ENCODE measurements around the gene PFKFB2.

PFKFB2 gene

DNA sequence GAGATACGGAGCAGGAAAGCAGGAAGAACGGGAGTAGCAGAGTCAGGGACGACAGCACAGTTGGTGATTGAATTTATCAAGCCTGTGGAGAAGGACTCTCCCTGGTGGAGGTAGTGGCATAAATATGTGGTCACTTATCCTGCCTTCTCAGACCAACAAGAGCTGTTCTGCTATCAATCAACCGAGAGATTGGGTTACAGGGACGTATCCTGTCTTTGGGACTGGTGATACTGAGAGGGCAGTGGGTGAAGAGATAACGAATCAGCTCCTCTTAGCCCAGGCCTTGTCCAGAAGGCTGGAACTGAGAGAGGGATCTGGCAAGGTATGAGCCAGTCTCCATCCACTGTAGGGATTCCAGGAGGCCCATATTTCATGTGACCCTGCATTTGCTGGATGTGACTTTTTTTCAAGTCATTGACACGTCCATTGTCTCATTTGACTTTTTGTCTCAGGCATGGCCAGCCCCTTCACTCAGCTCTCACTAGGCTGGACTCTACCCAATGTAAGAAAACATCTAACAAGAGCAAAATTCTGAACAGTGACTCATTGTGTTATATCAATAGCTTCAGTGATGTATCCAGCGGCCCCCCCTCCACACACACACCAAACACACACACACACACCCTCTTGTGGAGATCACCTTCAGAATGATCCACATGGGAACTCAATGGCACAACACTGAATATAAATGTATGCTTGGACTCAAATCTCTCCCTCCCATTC lies 31.8 kb upstream of the PFKFB2 start:
- DNase-seq: peak in 14 of 42 donors; percentile 5 to 59 (median 27)
- intact Hi-C loops (cut with DNase I): no loop called here

DNA sequence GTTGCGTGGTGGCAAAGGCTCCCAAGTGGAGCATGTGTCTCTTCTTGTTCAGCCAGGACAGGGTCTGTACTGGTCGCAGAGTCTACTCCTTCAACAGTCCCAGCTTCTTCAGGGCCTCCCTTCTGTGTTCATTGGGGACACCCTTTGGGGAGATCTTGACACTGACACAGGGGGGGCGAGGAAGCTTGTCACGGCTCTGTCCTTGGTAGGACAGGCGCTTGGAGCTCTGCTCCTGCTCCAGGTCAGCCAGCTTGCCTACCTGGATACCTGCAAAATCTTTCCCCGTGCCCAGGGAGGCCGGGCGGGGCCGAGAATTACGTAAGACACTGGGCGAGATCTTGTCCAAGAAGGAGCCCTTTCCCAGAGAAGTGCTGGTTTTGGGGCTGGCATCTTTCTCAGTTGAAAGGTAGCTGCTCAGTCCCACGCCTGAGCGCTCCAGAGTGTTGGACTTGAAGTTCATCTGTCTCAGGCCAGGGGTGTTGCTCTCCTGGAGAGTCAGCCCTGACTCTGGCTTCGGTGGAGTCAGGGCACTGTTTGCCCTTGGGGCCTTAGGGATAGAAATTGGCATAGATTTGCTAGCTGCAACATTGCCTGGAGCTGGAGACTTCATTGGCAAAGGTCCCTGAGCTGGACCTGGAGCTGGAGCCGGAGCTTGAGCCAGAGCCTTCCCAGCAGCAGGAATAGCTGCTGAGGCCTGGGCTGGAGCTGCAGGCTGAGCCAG lies 31.0 kb upstream of the PFKFB2 start:
- intact Hi-C loops (cut with DNase I): no loop called here

DNA sequence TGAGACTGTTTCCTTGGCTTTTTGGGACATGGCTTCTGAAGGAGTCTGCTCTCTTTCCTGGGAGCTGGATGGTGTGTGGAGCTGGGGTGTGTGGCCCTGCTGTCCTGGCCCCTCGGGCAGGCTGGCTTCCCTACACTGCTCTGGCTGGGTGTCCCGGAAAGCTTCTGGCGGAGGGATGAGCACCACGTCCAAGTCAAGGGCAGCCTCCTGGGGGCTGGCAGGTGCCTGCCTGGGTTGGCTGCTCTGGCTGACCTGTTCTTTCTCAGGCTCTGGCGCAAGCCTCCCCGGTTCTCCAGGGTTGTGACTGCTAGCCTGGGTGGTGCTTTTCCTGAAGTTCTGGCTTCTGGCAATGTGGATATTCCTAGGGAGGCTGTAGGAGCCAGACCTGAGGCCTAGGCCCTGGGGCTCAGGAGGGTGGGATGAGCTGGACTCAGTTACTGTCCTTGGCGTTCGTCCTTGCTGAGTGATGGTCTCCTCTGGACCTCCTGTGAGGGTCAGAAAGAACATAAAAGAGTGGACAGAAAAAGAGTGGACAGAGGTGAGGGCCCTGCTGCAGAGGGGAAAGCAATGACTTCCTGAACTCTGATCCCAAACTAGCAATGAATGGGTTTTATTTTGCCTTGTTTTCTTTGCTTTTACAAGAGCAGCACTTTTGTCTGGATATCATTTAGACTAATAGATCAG lies 29.9 kb upstream of the PFKFB2 start:
- DNase-seq: no peak
- intact Hi-C loops (cut with DNase I): no loop called here

More for the DNA sequence above, 31.0 kb upstream of the PFKFB2 start:
- no peak for DNase-seq

DNA sequence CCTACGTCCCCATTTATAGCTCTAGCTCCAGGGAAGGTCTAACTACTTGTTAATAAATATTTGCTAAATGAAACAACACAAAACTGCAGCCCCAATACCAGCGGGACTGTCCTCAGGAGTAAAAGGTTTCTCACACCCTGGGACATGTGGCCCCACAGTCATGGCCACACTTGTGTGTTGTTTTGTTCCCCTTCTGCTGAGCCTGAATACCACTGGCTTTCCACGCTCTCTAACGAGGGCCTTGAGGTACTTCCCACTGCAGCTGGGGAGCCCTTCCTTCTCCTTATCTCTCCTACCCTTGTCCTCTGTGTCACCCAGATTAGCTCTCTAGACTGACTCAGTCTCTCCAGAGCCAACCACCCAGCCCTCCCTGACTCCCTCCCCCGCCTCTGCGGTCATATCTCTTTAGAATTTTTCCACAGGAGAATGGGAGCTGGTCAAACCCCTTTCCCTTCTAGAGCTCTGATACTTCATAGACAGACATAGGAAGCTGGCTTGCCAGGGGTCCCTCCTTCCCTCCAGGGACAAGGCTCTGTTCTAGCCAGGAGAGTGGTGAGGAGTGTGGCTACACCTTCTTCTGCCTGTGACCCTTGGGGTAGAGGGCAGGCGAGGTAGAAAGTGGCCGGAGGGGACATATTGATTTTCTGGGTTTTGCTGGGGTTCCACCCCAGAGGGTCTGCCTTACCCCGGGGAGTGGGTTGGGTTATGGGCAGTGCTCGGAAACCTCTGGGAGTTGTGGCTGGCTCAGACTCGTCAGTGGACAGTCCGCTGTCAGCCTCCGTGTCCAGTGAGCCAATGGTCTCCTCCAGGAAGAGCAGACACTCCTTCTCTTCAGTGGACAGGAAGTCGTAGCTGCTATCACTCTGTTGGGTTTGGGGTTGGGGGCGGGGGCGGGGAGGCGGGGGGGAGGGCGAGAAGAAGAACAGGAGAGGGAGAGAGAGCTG lies 28.6 kb upstream of the PFKFB2 start:
- intact Hi-C loops (cut with DNase I): no loop called here
- no peak for DNase-seq

DNA sequence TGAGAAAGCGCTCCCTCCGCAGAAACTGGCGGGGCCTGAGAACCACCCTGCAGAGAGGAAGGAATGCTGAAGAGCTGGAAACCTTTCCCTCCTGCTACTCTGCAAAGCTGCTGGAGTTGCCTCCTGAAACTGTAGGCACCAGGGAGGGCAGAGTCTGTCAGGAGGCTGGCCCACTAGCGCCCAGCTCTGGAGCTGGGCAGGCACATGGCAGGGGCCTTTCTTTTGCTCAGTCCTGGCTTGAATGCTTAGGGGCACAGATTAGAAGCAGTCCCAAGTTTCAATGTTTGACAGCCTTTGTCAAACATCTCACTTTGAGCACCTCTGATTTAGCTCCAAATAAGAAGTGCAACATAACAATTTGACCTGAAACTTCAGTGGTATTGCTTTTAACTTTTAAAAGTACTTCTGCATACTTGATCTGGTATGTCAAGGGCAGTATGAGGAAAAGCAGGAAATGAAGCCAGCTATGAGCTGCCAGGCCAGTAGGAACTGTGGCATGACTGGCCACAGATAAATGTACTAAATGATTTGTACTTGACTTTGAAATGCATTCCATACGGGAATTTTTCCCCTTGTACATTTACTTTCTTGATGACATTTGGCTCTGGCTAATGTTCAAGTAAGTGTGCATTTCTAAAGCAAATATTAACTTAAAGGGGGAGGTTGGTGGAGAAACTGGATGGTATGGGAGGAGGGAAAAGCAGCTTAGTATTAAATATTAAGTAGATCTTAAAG lies 27.8 kb upstream of the PFKFB2 start:
- DNase-seq: no peak
- intact Hi-C loops (cut with DNase I): no loop called here

DNA sequence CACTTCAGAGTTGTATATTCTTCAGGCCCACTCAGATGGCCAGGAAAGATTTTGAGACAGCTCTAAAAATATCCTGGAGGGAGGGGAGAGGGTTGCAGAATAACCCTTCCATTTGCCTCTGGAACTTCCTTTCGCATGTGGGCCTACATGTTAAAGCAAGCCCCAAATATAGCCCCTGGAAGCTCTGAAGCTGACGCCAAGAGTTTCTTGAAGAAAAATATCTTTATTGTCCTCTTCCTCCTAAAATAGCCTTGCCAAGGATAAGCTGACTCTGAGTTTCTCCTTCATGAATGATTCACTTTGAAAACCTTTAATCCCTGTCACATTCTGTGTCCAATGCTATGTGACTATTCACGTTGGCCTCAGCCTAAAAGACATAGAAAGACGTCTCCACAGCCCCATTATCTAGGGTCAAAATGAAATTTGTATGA lies 27.0 kb upstream of the PFKFB2 start:
- no peak for DNase-seq
- intact Hi-C loops (cut with DNase I): no loop called here

DNA sequence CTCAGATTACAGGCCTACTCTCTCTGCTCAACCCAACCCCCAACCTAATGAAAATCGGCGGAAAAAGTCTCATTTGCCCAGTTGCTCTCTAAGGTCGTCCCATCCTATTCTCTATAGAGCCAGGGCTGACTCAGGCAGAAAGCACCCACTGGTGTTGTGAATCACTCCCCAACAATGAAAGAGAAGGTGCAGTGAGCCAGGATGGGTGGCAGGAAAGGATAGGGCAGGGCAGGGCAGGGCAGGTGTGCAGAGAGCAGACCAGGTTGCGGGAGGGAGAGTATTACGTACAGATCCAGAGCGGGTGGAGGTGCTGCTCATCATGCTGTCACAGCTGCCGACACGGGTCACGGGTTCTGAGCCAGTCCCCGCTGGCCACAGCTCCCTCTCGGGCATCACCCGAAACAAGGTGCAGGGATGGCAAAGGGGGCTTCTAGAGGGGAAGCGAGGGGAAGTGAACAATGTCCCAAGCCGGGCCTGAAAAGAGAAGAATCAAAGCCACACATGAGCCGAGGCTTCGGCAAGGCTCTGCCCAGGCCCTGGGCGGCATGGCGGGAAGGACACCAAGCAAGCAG lies 25.8 kb upstream of the PFKFB2 start:
- no peak for DNase-seq
- intact Hi-C loops (cut with DNase I): no loop called here

DNA sequence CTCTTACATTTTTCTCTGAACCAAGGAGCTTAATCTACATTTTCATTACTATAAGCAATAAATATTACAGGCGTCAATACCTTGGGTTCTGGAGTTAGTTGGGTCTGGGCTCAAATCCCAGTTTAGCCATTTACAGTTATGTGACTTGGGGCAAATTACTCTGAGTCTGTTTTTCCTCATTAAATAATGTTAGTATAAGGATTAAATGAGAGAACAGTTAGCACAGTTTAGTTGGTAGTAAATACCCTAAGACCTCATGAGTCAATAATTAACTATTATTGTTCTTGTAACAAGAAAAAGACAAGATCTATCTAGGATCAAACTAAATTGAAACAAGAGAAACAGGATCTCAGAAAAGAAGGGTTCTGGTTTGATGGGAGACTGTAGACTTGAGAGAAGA lies 25.2 kb upstream of the PFKFB2 start:
- DNase-seq: no peak
- intact Hi-C loops (cut with DNase I): no loop called here

DNA sequence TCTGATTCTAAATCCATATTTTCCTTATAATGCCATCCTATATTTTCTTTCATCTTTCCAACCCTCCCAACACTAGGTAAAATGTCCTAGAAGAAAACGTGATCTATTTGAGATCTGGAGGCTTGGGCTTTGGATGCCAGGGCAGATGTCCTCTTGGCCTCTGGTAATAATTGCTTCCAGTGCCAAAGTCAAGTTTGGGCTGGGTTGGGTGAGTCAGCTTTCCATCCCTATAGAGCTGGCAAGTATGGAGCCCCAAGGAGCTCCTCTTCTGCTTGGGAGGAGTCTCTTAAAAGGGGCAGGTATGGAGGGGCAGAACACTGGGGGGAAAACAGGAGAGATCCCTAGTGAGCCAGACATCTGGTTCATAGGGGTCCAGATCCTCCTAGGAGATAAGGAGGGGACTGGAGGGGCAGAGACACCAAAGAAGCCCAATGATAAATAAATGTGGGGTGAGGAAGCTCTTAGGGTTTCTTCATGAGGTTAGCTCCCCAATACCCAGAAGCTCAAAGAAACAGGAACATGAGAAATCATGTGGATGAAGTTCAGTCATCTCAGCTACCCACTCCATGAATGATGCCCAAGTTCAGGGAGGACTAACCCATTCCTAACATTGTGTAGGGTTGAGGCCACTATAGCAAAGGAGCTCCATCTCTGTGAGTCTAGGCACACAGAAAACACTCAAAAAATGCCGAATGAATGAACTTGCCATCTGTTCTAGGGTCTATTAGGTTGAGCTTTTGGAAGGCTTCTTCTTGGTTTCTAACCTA lies 24.0 kb upstream of the PFKFB2 start:
- no peak for DNase-seq
- intact Hi-C loops (cut with DNase I): no loop called here

DNA sequence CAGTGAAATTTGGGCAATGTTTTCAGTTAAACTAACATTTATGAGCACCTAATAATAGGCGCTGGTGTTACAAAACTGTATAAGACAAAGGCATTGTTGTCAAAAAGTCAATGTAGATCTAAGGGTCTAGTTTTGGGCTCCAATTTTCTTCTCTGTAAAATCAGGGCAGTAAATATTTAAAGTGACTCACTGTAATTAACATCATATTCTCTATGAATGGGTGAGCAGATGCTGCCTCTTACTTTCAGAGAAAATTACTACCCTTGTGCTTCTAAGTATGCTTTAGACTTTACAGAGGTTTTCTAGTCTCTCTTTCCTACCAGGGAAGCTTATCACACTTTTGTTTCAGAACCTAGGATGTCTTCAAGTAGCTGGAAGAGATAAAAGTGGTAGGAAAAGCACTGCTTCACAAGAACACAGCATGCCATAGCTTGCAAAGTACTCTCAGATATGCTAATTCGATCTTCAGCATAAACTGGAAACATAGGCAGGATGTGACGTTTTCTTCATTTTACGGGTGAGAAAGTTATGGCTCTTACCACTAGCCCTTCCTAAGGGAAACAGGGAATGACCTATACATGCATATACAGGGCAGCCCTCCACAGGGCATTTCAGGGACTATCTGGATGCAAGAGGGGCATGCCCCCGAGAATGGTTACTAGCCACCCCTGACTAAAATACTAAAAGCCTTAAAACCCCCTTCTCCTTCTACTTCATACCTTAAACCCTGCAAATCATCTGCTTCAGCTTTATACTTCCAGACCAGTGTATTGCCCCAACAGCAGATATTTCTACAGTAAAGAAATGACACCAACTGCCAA lies 23.2 kb upstream of the PFKFB2 start:
- intact Hi-C loops (cut with DNase I): no loop called here
- DNase-seq: no peak

DNA sequence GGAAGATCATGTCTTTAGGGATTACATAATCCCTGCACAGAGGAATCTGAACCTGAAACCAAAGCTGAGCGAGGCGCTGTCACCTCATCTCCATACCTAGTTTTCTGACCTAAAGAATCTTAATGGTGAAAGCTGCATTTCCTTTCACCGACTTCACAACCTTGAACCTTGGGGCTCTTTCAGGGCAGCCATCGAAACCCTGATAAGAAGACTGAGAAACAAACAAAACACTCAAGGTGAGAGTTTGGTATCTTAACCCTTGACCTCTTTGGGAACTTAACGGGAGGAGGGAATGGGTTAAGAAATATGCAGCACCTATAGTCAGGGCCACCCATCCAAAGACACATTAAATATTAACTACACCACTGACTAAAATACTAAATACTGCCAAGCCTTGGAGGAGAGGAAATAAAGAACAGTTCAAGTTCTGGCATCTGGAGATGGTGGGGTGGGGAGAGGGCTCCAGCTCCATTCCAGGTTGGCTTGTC lies 22.5 kb upstream of the PFKFB2 start:
- intact Hi-C loops (cut with DNase I): no loop called here
- no peak for DNase-seq

DNA sequence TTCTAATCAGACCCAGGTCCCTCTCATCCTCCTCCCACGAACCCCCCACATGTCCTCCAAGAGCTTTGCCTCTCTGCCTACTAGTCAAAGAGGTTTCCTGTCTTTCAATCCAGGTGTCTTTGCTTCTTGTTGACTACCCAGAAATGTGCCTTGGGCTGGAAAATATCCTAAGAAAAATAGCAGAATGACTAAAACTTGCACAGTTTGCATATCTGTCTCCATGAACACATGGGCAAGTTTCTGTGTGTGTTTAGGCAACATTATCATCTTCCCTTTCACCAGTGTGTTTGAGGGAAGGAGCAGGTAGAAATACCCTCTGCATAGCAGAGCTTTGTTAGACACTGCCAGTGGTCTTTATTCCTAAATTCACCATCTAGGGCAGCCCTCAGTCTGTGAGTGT lies 22.1 kb upstream of the PFKFB2 start:
- no peak for DNase-seq
- intact Hi-C loops (cut with DNase I): no loop called here

DNA sequence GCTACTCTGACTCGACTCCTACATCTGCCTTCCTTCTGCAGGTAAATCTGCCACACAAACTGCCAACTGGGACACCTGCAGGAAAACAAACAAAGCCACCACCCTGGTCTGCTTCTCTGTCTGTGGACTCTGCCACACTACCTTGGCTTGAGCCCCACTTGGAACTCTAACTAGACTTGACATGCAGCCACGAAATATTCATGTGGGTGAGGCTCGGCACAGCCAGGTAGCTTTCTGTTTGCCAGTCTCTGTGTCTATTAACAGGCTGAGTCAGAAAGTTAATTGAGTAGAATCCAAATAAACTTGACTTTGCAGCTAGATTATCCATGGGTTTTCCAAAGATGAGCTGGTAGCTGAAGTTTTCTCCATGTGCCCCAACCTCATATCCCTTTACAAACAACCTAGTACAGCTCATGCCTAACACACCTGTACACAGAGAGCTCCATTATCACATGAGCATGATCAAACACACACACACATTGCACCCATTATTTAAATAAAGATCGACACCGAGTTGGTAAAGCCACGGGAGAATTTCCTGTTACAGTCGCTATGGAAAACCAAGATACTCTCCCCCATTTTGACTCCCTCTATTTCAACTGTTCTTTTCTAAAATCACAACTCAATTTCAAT lies 21.3 kb upstream of the PFKFB2 start:
- no peak for DNase-seq
- intact Hi-C loops (cut with DNase I): no loop called here

DNA sequence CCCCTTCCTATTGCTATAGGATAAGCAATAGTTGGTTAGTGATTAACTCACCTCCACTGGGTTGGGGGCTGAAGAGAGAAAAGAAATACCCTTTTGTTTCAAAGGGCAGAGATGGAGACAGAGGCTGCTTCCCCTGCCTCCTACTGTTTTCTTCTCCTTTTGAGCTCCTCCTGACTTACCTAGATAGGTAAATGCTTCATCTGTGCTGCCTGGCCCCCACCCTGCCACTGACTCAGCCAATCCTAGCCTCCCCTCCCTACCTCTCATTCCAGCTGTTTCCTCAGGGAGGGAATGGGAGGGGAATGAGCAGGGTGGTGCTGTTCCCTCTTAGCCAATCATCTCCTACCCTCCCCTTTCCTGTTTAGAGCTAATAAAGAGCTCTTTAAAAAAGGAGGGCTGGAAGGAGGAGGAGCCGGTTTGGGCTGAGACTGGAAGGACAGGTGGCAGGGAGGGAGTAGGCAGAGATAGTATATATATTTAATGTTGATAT lies 20.5 kb upstream of the PFKFB2 start, which contains the start of gene C1orf116:
TSS of gene C1orf116 (minus strand) at position 229 of the 490 bp plus-strand sequence. CDS start 5,158 bp downstream, outside the sequence.
- no peak for DNase-seq
- intact Hi-C loops (cut with DNase I): no loop called here

DNA sequence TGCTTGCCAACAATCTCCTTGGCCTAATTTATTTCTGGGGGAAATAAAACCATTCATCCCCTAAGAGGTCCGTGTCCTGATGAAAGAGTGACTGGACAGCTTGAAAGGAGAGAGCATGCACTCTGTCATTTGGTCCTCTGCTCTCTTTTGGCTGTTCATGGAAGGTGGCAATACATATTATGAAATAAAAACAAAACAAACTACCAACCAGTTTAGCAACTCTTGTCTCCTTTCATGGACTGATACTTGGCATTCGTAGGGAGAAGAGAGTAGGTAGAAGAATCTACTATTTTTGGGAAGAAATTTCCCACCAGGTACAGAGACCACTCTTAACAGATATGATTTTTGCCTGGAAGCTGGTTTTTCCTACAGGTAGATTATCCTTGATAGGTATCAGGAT lies 19.8 kb upstream of the PFKFB2 start:
- no peak for DNase-seq
- intact Hi-C loops (cut with DNase I): no loop called here

DNA sequence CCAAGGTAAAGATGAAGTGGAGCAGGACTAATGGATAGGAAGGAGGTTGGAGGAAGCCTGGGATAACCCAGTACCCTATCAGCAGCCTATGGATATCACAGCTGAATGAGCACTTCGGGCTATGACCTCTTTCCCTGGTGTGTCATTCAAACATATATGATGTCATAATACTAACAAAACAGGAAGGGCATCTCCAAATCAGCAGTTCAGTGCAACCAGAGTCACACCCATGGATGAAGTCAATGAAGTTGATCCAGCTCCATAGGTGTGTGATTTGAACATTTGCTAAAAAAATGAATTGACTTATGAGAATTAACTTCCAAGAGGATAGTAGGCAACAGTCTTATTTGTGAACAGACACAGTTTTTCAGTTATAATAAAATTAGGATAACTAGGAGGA lies 18.9 kb upstream of the PFKFB2 start:
- intact Hi-C loops (cut with DNase I): no loop called here
- DNase-seq: no peak

Data from head of caudate nucleus (tissue), 42 donors.